Measurements from ENCODE around the gene POLD4.

DNA sequence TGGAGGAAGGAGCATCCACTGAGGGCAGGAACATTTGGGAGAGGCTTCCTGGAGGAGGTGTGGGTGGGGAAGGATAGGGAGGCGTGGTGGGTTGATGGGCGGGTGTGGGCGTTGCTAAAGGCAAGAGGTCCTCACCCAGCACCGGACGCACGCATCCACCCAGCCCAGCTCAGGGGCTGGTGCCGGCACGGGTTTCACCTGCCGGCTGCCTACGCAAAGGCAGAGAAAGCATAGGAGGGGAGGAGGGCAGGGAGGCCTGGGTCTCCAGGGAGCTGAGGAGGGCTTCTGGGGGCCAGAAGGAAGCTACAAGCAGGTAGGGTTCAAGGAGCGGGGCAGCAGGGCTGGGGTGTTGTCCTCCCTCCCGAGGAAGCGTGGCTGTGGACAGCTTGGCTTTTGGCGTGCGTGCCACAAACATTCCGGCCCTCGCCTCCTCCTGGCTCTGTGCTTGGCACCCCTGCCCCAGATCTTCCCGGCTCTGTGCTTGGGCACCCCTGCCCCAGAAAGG is 42.2 kb downstream of the POLD4 start:
- TF ChIP-seq, protein P1, sequence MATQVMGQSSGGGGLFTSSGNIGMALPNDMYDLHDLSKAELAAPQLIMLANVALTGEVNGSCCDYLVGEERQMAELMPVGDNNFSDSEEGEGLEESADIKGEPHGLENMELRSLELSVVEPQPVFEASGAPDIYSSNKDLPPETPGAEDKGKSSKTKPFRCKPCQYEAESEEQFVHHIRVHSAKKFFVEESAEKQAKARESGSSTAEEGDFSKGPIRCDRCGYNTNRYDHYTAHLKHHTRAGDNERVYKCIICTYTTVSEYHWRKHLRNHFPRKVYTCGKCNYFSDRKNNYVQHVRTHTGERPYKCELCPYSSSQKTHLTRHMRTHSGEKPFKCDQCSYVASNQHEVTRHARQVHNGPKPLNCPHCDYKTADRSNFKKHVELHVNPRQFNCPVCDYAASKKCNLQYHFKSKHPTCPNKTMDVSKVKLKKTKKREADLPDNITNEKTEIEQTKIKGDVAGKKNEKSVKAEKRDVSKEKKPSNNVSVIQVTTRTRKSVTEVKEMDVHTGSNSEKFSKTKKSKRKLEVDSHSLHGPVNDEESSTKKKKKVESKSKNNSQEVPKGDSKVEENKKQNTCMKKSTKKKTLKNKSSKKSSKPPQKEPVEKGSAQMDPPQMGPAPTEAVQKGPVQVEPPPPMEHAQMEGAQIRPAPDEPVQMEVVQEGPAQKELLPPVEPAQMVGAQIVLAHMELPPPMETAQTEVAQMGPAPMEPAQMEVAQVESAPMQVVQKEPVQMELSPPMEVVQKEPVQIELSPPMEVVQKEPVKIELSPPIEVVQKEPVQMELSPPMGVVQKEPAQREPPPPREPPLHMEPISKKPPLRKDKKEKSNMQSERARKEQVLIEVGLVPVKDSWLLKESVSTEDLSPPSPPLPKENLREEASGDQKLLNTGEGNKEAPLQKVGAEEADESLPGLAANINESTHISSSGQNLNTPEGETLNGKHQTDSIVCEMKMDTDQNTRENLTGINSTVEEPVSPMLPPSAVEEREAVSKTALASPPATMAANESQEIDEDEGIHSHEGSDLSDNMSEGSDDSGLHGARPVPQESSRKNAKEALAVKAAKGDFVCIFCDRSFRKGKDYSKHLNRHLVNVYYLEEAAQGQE (IDR thresholded peaks at IDR 0.05; ENCODE audit: low read depth) = no peak
- no peak for TF ChIP-seq ZNF274 (IDR thresholded peaks at IDR 0.05; ENCODE audit: low read depth, low read length)
- no peak for TF ChIP-seq SP1 (IDR thresholded peaks at IDR 0.05; ENCODE audit: low read depth)
